GM19099 (cell line): ENCODE results near the gene MLC1.

Source experiments
- POLR2A ChIP-seq: IDR thresholded peaks from 3 replicates; pipeline ENCODE4 v1.6.1; 2011; ENCODE audit warnings: low read depth; ENCODE audit not compliant: insufficient read length; ENCODE audit errors: extremely low read depth

The MLC1 gene

DNA sequence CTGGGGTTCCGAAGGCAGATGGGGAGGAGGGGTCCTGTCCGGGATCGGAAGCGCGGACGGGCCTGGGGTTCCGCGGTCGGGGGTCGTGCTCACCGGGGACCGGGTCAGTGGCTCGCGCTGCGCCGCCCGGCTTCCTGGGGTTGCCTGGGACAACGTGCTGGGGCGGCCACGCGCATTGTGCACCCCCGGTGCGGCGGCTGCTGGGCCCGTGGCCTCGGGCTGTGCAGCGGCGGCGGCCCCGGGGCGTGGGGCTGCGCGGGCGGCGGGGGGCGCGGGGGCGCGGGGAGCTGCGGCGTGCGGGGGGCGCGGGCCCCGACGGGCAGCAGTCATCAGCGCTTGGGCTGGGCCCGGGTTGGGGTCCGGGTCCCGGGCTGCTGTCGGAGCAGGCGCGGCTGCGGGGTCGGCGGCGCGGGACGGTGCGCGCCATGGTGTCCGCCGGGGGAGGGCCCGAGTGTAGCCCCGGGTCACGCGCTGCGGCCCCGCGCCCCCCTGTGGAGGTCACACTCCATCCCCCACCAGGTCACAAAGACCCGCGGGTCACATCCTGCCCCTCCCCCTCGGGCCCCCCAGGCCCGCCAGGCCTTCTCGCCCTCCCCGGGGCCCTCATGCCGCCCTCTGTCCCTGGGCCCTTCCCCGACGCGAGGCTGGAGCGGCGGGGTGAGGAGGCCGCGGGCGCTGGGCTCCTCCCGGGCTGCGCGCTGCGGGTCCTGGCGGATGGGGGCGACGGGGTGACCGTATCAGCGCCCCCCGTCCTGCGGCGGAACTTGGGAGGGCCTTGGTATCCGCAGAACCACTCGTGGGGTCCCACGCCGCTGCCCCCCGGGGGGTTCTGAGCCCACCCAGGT is 26.9 kb downstream of the MLC1 start, which contains the start of gene TTLL8:
TTLL8 (minus strand) TSS at position 238 of the 845 bp plus-strand sequence.
- TF ChIP-seq POLR2A, result no peak

DNA sequence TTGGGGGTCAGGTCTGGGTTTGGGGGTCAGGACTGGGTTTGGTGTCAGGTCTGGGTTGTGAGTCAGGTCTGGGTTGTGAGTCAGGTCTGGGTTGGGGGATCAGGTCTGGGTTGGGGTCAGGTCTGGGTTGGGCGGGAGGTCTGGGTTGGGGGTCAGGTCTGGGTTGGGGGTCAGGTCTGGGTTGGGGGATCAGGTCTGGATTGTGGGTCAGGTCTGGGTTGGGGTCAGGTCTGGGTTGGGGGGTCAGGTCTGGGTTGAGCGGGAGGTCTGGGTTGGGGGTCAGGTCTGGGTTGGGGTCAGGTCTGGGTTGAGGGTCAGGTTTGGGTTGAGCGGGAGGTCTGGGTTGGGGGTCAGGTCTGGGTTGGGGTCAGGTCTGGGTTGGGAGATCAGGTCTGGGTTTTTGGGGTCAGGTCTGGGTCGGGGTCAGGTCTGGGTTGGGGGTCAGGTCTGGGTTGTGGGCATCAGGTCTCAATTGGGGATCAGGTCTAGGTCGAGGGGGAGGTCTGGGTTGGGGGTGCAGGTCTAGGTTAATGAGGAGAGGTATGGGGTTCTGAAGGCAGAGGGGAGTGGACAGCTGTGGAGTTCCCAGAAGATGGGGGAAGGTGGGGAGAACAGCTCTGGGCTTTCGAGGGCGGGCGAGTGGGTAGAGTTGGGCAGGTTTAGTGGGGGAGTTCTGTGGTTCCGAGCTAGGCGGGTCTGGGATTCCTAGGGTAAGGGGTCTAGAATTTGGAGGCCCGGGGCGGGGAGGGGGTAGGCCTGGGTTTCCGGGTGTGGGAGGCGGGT is 27.8 kb downstream of the MLC1 start:
- TF ChIP-seq POLR2A, result no peak

DNA sequence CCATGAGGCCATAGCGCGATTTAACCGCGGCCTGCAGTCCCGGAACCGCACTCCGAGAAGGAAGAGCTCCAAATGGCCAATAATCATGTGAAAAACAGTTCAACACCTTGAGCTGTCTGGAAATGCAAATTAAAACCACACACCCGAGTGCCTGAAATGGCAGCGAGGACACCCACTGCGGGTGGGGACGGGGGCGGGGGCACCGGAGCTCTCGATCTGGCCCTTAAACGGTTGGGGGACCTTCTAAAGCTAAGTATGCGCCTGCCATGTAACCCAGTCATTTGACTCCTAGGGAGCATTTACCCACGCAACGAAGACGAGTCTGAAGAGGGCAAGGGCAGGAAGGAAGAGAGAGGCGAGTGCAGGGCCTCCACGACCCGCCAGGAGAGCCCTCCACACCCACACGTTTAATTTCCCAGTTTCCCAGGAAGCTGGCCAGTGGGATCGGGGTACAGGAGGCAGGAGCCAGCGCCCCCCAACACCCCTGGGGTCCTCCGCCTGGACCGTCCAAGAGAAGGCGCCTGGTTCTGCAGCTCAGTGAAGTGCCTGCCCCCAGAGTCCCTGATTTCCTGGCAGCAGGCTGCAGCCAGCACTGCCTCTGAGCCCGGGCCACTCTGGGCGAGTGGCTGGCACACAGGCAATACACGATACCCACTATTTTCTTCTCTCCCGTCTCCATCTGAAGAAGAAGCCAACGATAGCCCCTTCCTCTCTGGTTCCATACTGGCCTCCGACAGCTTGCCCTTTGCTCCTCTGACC is 28.8 kb downstream of the MLC1 start:
- no peak for TF ChIP-seq POLR2A

DNA sequence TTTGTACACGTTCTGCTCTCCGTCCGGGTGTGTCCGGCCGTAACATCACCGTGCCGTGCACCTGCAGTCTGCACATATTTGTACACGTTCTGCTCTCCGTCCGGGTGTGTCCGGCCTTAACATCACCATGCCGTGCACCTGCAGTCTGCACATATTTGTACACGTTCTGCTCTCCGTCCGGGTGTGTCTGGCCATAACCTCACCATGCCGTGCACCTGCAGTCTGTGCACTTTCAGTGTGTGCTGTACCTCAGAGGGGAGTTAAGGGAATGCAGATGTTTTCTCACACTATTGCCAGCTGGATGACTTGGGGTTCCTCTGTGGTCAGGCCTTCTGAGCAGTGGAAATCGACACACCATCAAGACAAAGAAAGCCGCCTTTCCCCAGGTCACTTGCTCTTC is 31.4 kb downstream of the MLC1 start:
- no peak for TF ChIP-seq POLR2A

DNA sequence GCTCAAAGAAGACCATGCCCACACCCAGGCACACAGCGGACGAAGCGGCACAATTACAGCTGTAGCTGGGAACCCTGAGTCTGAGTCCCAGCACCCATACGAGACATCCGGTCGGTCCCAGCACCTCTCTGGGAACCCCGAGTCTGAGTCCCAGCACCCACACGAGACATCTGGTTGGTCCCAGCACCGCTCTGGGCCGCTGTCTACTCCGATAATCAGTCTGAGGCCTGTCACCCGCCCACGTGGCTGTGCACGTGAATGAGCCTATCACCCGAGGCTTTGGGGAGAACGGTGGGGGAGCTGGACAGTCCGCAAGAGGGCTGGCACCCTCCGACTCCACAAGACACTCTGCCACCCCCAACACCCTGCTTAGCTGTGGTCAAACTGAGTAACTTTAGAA is 33.3 kb downstream of the MLC1 start:
- TF ChIP-seq POLR2A, result no peak

DNA sequence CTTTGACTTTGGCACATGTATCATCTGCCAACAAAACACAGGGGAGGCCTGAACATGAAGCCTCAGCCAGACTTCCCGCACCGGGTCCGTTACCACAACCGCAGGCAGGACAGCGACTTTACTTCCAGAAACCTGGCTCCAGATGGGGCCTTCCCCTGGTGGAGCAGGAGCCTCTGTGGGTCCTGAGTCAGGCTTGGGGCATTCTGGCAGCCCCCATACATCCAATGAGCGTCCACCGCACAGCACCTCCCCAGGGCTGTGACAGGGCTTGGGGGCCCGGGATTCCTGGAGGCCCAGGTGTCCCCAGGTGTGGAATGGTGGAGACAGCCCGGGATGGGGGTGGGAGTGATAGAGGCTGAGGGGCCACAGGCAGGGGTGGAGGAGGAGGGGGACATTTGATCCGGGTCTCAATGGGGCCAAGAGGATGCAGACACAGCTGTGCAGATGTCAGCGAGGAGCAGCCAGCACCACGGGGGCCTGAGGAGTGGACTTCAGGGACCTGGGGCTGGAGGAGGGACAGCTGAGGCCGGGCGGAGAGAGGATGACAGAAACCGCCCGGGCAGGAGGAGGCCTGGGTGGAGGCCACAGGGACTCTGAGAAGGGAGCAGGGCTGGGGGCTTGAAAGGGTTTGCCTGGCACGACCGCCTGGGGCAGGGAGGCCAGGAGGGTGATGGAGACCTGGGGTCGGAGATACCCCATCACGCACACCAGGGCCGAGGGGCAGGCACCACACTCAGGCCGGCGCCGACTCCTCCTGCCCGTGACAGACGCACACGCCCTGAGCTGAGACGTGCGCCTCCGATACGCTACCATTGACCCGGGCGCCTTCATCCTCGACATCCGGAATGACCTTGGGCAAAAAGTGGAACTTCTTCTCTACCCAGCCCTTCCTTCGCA is 35.7 kb downstream of the MLC1 start:
- TF ChIP-seq POLR2A, result no peak

DNA sequence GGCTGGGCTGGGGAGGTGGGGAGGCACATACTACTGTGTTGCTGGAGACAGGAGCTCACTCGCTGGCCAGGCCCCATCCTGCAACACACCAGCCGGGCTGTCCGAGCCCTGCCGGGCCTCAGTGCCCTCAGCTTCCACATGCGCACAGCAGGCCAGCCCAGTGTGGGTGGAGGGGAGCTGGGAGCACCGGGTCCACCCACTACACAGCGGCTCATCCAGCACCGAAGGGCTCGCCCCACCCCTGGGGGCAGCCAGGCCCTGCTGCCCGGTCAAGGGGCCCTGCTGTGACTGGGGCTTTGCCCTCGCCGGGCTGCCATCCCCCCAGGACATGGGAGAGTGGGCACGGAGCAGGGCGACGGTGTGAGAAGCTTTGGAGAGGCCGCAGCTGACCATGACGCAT is 36.4 kb downstream of the MLC1 start:
- TF ChIP-seq POLR2A, result no peak

DNA sequence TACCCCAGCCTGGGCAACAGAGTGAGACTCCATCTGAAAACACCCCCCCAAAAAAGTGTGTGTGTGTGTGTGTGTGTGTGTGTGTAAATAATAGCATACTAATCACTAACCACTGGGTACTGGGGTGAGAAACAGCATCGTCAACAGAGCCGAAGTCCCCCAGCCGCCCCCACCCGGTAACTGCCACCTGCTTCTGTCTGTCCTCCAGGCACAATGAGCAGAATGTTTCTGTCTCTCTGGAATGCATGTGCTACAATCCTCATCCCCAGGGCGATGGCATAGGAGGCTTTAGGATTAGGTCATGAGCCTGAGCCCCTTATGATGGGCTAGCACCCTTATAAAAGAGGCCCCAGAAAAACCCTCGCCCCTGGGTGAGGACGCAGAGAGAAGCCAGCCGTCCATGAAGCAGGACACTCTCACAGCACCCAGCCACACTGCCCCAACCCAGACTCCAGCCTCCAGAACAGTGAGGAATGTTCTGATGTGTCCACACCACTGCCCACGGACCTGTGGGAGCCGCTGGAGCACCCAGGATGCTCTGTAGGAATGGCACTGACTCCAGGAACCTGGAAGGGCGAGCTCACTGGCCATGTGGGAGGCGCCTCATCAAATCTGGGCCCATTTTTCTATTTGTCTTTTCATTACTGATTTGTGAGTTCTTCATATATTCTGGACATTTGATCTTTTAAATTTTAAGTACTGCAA is 37.0 kb downstream of the MLC1 start:
- no peak for TF ChIP-seq POLR2A

DNA sequence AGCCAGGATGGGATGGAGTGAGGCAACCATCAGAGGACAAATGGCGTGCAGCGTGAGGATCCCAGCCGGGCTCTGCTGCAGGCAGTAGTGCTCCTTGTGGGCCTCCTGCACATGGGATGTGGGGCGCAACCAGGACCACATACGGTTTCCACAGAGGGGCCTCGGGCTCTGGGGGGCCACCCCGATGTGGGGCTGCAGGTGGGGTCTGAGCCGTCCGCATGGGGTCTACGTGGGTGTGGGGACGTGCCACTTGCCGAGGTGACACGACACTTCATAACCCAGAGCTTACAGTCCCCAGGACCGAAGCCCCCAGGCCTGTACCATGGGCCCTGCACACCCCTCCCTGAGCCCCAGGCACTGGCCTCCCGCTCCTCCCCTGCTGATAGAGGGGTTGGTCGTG is 37.9 kb downstream of the MLC1 start:
- no peak for TF ChIP-seq POLR2A

DNA sequence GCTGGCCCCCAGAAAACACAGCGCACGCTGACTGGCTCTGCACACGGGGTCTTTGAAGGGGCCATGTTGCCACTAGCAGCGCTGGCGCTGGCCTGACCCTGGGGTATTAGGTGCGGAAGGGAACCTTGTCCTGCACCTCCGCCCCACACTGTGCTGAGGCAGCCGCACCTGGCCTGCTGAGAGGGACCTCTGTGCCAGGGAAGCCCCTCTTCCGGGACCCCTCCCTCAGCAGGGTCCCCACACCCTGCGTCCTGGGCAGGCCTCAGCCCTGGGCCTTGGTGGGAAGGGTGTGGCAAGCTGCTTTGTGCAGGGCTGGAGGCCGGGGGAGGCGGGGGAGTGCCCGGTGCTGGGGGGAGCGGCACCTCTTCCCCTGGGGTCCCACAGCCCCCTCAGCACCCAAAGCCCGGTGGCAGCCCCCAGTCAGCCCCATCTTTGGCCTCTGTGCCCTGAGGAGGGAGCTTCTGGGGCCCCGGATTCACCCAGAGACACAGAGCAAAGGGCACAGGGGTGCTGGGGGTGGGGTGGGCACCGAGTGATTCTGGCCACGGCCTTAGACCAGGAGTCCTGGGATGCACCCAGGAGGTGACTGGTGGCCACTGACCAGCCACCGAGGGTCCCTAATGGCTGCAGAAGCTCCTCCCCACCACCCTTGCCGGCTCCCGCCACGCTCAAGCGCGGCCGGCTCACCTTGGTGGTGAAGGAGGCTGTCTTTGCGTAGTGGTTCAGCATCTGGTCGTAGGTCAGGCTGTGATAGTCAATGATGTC is 38.6 kb downstream of the MLC1 start:
- no peak for TF ChIP-seq POLR2A

DNA sequence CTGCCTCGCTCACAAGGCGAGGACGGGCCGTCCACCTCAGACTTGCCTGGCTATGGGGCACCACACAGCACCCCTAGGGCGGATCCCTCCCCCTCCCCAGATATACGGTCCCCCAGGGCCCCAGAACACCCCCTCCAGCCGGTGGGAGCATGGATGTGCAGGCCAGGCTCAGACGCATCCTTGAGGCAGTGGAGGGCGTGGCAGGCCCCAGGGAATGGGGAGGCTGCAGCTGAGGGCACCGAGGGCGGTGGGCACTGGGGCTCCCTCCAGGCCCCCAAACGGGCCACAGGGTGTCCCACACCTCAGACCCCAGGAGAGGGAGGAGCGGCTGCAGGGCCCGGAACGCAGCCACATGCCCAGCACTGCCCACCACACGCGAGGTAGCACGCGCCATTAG is 39.2 kb downstream of the MLC1 start:
- TF ChIP-seq POLR2A, result no peak

DNA sequence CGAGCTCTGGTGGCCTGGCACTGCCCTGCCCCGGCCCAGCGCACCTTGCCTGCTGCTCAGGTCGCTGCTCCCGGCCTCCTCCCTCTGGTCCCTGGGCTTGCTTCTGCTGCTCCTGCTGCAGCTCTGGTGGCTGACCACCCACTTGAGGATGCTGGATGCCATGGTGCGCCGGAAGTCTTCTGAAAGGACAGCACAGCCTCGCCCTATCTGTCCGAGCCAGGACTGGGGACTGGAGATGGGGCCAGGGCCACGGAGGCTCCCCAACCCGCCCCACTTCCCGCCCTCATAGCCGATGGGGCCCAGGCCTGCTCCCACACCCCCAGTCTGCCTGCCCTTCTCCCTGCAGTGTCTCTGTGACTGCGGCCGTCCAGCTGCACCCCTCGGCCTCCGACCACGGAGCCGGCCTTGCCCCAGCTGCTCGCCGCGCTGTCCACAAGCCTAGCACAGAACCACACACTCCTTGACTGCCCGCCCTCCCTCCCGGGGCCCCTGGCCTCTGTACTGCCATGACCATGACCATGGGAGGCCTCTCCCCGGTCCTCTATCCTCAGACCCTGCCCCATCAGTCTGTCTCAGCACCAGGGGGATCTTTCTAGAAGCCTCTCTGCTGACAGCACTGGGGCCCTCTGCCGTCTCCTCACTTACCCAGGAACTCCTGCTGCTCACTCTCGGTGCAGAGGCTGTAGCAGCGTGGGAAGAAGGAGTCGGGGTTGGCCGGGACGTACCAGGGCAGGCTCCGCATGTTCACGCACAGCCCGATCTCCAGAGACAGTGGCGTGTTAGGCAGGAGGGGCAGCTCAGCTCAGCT is 39.8 kb downstream of the MLC1 start:
- TF ChIP-seq POLR2A, result no peak

DNA sequence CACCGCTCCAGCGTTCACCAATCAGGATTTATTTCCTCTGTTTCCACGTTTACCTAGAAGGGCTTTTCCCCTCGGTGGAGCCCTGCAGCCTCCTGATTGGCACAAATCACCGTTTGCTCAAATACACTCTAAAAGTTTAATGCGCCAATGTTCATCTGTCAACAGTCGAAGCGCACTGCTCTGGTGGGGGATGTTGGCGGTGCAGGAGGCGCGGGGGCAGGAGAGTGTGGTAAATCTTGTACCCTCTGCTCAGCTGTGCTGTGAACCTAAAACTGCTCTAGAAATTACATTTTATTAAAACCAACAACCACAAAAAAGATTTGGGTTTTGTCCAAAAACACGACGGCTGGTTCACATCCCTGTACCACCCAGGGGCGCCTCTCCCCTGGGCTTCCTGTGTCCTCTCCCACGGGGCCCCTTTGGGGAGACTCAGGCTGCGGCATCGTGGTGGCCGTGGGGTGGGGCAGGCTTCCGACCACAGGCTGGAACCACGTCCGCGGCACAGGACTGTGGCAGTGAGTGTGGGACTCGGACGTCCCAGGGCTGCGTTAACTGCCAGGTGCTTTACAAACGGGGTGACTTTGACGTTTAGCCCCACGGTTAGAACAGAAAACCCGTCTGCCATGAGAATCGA is 40.6 kb downstream of the MLC1 start:
- TF ChIP-seq POLR2A, result no peak
